ENCODE results near the gene PCBD2. TPM values are rescaled to one million over a fixed set of nuclear protein-coding genes. Genes with fewer than 3 reads are reported as not detected.

The PCBD2 gene
- total and polyA plus RNA-seq, 2 of the 8 experiments (the other 6 are each of a cell fraction or from before 2014, with no cell fraction given): 4.8 to 10.3 TPM

DNA sequence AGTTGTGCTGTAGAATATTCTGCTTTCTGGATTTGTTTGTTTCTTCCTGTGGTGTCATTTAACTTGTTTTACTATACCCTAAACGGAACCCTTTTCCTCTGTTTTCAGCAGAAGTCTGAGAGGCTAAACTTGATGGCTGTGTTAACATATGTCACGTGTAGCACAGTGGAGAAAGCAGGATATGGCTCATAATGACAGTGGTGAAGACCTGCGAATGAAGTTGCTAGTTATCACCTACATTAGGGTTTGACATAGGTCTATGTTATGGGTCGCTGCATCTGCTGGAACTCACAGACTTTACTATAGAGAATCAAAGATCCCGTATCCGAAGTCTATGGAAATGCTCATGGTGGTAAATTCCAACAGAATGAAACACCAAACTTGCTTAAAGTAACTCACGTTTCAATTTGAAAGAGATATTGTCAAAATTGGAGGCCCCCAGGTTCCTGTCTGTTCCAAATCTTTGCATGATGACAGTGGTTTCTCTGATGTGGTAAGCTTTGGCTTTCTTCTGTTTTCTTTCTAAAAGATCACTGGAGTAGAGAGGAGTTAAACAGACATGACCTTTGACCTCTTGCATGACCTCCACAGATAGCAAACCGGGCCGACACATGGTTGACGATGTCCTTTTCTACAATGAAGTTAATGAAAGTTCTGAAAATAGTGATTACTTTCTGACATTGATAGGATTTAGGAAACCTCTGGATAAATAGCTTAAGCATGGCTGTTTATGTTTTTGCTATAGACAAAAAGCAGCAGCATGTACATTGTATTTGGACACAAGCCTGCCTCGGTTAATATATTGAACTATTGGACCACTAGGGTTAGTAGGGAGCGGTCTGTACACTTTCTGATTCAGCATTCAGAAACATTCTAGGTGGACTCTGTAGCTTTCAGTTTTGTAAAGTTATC is 59.7 kb downstream of the PCBD2 start:
- Histone ChIP-seq H3K4me1 (replicated peaks in 1 of 4; ENCODE audit: control insufficient read depth in 3 of 4, insufficient read depth in 4 of 4, low read length in 3 of 4) (no peaks in the 10 kb centered on the region), H2AFZ (ENCODE audit: low read length) (no peak overlapping the region), H4K91ac (replicated peaks; ENCODE audit: insufficient read length, low read length) (no peak overlapping the region), H4K5ac (ENCODE audit: insufficient read length, low read depth, low read length) (no peak overlapping the region), H3K18ac (ENCODE audit: extremely low read depth, low read length) (no peak overlapping the region), H3K4ac (replicated peaks; ENCODE audit: insufficient read length, low read depth, low read length) (no peak overlapping the region), H3K56ac (replicated peaks; ENCODE audit: insufficient read length, low read depth, low read length) (no peak overlapping the region), H4K8ac (ENCODE audit: extremely low read depth, insufficient read depth, low read length) (no peak overlapping the region), H3K4me3 (ENCODE audit: extremely low read depth in 1 of 4, insufficient read depth in 2 of 4, low read depth in 3 of 4, low read length in 4 of 4) (no peak overlapping the region), H2BK5ac (ENCODE audit: low read depth, low read length) (no peak overlapping the region), H2BK120ac (replicated peaks; ENCODE audit: low read depth, low read length) (no peak overlapping the region), H3K23ac (ENCODE audit: insufficient read length) (no peak overlapping the region), H3K36me3 (ENCODE audit: control insufficient read depth in 2 of 4, insufficient read depth in 4 of 4, low read length in 3 of 4) (no peaks in the 10 kb centered on the region; a peak in 2 of 8 replicates), H3K14ac (ENCODE audit: insufficient read length) (no peak overlapping the region), H2BK12ac (ENCODE audit: low read depth, low read length) (no peak overlapping the region), H4K20me1 (replicated peaks in 1 of 2; ENCODE audit: control insufficient read depth in 1 of 2, insufficient read depth in 2 of 2, low read length in 2 of 2) (no peaks in the 10 kb centered on the region), H3K79me1 (ENCODE audit: low read depth, low read length) (no peaks in the 10 kb centered on the region), H3K27me3 (replicated peaks in 1 of 4; ENCODE audit: control insufficient read depth in 3 of 4, extremely low read depth in 1 of 4, insufficient read depth in 3 of 4, low read length in 3 of 4) (no peaks in the 10 kb centered on the region), H3K4me2 (ENCODE audit: insufficient read depth in 1 of 2, low read depth in 2 of 2, low read length in 2 of 2) (no peak overlapping the region), H2AK5ac (ENCODE audit: low read depth, low read length) (no peak overlapping the region), H2BK20ac (ENCODE audit: low read length) (no peak overlapping the region), H3K27ac (ENCODE audit: low read depth, low read length) (no peak overlapping the region), H3K23me2 (ENCODE audit: low read depth, low read length) (no peaks in the 10 kb centered on the region), H3K9me3 (ENCODE audit: insufficient read depth in 2 of 2, low read depth in 1 of 2, low read length in 1 of 2) (no peaks in the 10 kb centered on the region), H3K9ac (replicated peaks in 1 of 4; ENCODE audit: extremely low read depth in 1 of 4, low read depth in 3 of 4, low read length in 3 of 4) (no peak overlapping the region), H3K79me2 (ENCODE audit: control insufficient read depth in 1 of 2, insufficient read depth in 2 of 2, low read length in 2 of 2) (no peaks in the 10 kb centered on the region), H2BK15ac (ENCODE audit: low read length) (no peak overlapping the region)
- 91% methylated on average over 12 of the region's 12 CpGs; no CpG with 5 or more reads in 1 of the 2 experiments for WGBS, 2 experiments (ENCODE audit: extremely low coverage in 1 of 2, insufficient coverage in 1 of 2, insufficient read length in 1 of 2, insufficient replicate concordance in 2 of 2, low coverage in 1 of 2, low lambda C conversion rate in 2 of 2, missing lambda C conversion rate in 1 of 2)
- POLR2A ChIA-PET (ENCODE audit: partially characterized antibody): interaction anchor here (1.1 to 1.4 kb wide), 2 partner anchors 12 to 14 kb away, joined by 3 to 4 read pairs; no protein-coding TSS in a partner anchor
- CTCF ChIA-PET (ENCODE audit: partially characterized antibody): interaction anchor here (1.2 to 1.5 kb wide), 2 partner anchors 47 to 57 kb away, joined by 5 read pairs; no protein-coding TSS in a partner anchor
- DNase-seq (ENCODE audit: low read depth in 1 of 2, low spot score in 2 of 2): no peak
- no peak for FAIRE-seq
- TF ChIP-seq, protein P1, sequence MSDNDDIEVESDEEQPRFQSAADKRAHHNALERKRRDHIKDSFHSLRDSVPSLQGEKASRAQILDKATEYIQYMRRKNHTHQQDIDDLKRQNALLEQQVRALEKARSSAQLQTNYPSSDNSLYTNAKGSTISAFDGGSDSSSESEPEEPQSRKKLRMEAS (IDR thresholded peaks at IDR 0.05): no peak
- TF ChIP-seq KDM5A (IDR thresholded peaks at IDR 0.05; ENCODE audit: low read length): no peak
